ENCODE measurements around the gene CCDC106.

- TF ChIP-seq CTCF (conservative IDR thresholded peaks at IDR 0.05; ENCODE audit: low read depth, low read length) = no peak
- no peak for TF ChIP-seq POLR2A (IDR thresholded peaks at IDR 0.05; ENCODE audit: low read depth, low read length)
- no peak for TF ChIP-seq MAFK (IDR thresholded peaks at IDR 0.05; ENCODE audit: low read depth, low read length)
- no peak for TF ChIP-seq RAD21 (IDR thresholded peaks at IDR 0.05; ENCODE audit: low read length)
- TF ChIP-seq SMC3 (IDR thresholded peaks at IDR 0.05; ENCODE audit: low read depth, low read length) = no peak
- TF ChIP-seq USF2 (IDR thresholded peaks at IDR 0.05; ENCODE audit: low read depth, low read length) = no peak
- TF ChIP-seq FOS (IDR thresholded peaks at IDR 0.05; ENCODE audit: low read depth, low read length) = no peak
- TF ChIP-seq BHLHE40 (IDR thresholded peaks at IDR 0.05; ENCODE audit: low read depth, low read length) = no peak
- no peak for TF ChIP-seq RCOR1 (IDR thresholded peaks at IDR 0.05; ENCODE audit: insufficient replicate concordance, low read length)
- TF ChIP-seq RFX5 (IDR thresholded peaks at IDR 0.05; ENCODE audit: low read depth, low read length) = no peak
- TF ChIP-seq ELK1 (IDR thresholded peaks at IDR 0.05; ENCODE audit: borderline replicate concordance, low read depth, low read length) = no peak
Observed at GRCh38 chr19:55660404-55660803, 12.4 kb downstream of the CCDC106 start.

Data from IMR-90 (cell line).